ENCODE results near the gene RPL10. TPM values are rescaled to one million over a fixed set of nuclear protein-coding genes. Genes with fewer than 3 reads are reported as not detected.

RPL10 gene
- total and polyA plus RNA-seq, 2 experiments from 2014 or later = 1,000 to 2,299 TPM

DNA sequence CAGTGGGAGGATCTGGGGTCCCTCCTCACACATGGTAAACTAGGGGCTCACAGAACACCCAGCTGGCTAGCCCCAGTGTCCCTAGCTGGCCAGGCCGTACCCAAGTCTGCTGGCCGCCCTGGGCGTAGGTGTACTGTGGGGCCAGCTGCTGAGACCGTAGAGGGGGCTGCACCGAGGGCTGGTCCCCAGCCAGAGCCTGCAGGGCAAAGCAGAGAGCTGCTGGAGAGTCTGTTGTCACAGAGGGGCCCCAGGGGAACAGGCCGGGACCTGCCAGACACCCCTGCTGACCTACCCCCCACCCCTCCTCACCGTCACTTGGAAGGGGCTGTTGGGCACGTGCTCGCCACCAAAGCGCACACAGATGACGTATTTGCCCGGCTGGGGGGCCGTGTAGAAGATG is 43.7 kb upstream of the RPL10 start:
- Histone ChIP-seq H3K36me3 (peaks cover 47% of the 10 kb centered on the region), H3K27ac (peak overlapping the region; percentile 23), H3K4me1 (ENCODE audit: low read depth) (no peaks in the 10 kb centered on the region), H3K9me3 (ENCODE audit: low read depth) (no peaks in the 10 kb centered on the region), H3K27me3 (no peaks in the 10 kb centered on the region), H3K4me3 (no peak overlapping the region)
- TF ChIP-seq, protein P1, sequence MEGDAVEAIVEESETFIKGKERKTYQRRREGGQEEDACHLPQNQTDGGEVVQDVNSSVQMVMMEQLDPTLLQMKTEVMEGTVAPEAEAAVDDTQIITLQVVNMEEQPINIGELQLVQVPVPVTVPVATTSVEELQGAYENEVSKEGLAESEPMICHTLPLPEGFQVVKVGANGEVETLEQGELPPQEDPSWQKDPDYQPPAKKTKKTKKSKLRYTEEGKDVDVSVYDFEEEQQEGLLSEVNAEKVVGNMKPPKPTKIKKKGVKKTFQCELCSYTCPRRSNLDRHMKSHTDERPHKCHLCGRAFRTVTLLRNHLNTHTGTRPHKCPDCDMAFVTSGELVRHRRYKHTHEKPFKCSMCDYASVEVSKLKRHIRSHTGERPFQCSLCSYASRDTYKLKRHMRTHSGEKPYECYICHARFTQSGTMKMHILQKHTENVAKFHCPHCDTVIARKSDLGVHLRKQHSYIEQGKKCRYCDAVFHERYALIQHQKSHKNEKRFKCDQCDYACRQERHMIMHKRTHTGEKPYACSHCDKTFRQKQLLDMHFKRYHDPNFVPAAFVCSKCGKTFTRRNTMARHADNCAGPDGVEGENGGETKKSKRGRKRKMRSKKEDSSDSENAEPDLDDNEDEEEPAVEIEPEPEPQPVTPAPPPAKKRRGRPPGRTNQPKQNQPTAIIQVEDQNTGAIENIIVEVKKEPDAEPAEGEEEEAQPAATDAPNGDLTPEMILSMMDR (IDR thresholded peaks at IDR 0.05; ENCODE audit: low read depth, low read length) = no peak
- DNase-seq (ENCODE audit: low read depth in 1 of 2, low spot score in 1 of 2) = no peak

DNA sequence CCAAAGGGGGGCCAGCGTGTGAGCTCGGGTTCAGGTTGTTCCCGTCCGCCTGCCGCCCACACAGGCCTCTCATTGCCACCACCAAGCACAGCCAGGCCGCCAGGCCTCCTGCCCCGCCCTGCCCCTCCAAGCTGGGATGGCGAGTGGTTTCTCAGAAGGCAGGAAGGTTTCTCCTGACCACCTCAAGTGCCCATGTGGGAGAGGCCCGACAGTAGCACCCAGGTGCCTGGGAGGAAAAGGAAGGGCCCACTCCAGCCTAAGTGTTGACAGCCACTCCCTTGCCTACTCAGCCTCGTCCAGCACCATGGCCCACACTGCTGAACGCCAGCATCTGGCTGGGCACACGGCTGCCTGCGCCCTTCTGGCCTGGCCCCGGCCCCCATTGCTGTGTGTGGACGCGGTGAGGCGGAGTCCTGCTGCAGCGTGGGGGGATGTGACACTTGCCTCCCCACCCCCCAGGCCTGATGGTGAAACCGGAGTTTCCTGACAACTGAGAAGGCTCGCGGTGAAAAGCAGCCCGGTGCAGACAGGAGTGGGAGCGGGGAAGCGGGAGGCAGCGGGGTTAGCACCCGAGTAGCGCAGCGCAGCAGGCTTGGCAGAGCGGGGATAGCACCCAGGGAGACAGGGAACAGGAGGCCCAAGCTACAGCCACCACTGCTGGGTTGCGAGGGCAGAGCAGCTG is 42.9 kb upstream of the RPL10 start:
- H3K9me3 ChIP-seq (ENCODE audit: low read depth) = no peaks in the 10 kb centered on the region
- H3K27me3 ChIP-seq = no peaks in the 10 kb centered on the region
- H3K4me3 ChIP-seq = no peak overlapping the region
- peak overlapping the region; percentile 23 for H3K27ac ChIP-seq
- no peaks in the 10 kb centered on the region for H3K4me1 ChIP-seq (ENCODE audit: low read depth)
- TF ChIP-seq, protein P1 (IDR thresholded peaks at IDR 0.05; ENCODE audit: low read depth, low read length) = no peak
- peaks cover 50% of the 10 kb centered on the region for H3K36me3 ChIP-seq
- no peak for DNase-seq (ENCODE audit: low read depth in 1 of 2, low spot score in 1 of 2)

DNA sequence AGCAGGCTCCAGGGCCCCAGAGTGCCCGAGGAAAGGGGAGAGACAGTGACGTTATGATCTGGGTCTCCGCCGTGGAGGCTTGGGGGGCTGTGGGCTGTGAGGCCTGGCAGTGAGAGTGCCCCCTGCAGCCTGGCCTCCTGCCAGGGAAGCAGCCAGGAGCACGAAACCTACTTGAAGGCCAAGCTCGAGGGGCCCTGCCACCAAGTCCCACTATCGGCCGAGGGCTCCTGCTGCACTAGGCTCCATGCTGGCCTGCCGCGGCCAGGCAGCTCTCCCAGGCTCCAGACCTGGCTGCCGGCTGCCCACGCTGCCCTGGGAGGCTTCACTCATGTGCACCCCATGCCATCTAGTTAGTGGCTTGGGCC is 42.4 kb upstream of the RPL10 start:
- no peak overlapping the region for H3K4me3 ChIP-seq
- H3K4me1 ChIP-seq (ENCODE audit: low read depth) = no peaks in the 10 kb centered on the region
- no peak for DNase-seq (ENCODE audit: low read depth in 1 of 2, low spot score in 1 of 2)
- no peaks in the 10 kb centered on the region for H3K9me3 ChIP-seq (ENCODE audit: low read depth)
- TF ChIP-seq, protein P1 (IDR thresholded peaks at IDR 0.05; ENCODE audit: low read depth, low read length) = no peak
- H3K36me3 ChIP-seq = peaks cover 54% of the 10 kb centered on the region
- peak overlapping the region; percentile 6 for H3K27ac ChIP-seq
- H3K27me3 ChIP-seq = no peaks in the 10 kb centered on the region

DNA sequence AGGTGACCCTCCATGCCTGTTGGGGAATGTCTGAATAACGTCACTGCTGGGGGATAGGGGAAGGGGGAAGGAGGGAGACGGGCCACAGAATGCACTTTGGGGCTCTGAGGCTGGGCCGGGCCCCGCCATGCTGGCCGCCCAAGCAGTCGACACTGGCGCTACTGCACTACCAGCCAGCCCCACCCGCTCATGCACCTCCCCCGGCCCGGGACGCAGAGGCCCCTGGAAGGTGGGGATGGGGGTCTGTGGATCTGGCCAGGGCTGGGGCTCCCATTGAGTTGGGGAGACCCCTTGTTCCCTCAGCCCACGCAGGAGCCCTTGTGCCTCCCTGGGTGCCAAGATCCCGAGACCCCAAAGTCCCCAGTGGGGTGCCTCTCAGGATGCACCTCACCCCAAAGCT is 41.6 kb upstream of the RPL10 start:
- TF ChIP-seq, protein P1 (IDR thresholded peaks at IDR 0.05; ENCODE audit: low read depth, low read length) = no peak
- no peak for DNase-seq (ENCODE audit: low read depth in 1 of 2, low spot score in 1 of 2)
- H3K9me3 ChIP-seq (ENCODE audit: low read depth) = no peaks in the 10 kb centered on the region
- H3K27ac ChIP-seq = no peak overlapping the region
- no peaks in the 10 kb centered on the region for H3K27me3 ChIP-seq
- no peak overlapping the region for H3K4me3 ChIP-seq
- H3K4me1 ChIP-seq (ENCODE audit: low read depth) = no peaks in the 10 kb centered on the region
- peaks cover 56% of the 10 kb centered on the region for H3K36me3 ChIP-seq

DNA sequence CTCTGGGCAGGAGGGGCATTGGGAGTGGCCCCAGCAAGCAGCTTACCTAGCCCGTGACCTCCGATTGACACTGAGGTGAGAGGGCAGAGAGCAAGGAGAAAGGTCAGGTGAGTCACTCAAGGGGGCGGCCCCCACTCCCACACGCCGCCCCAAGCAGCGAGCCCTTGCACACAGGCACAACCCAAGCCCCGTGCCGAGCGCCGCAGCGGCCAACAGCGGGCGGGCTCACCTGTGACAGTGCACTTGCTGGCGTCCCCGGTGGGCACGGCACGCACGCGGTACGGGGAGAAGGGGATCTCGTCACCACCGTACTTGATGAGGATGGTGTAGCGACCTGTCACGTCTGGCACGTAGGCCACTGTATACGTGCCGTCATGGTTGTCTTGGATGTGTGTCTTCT is 41.0 kb upstream of the RPL10 start:
- Histone ChIP-seq H3K4me1 (ENCODE audit: low read depth) (no peaks in the 10 kb centered on the region), H3K36me3 (peaks cover 62% of the 10 kb centered on the region), H3K27me3 (no peaks in the 10 kb centered on the region), H3K4me3 (no peak overlapping the region), H3K9me3 (ENCODE audit: low read depth) (no peaks in the 10 kb centered on the region), H3K27ac (peak overlapping the region; percentile 28)
- TF ChIP-seq, protein P1 (IDR thresholded peaks at IDR 0.05; ENCODE audit: low read depth, low read length) = no peak
- DNase-seq (ENCODE audit: low read depth in 1 of 2, low spot score in 1 of 2) = no peak

Measured in cardiac muscle cell (in vitro differentiated cells and primary cell).